T-helper 22 cell (primary cell): ENCODE data around the gene DNASE1L3.
"Not testable (repeated sequence)": the region's sequence is repeated elsewhere in the genome, so short reads cannot be mapped to it uniquely, and the experiment has no call there.

Experiments
- DNase-seq: peaks from one replicate; pipeline ENCODE4 v3.0.0-alpha.2; 2020; ENCODE audit warnings: low read depth

DNASE1L3 gene

GRCh38 chr3:58235970-58236369, 25.2 kb upstream of the DNASE1L3 start:
- no peak for DNase-seq

- no peak for DNase-seq
Observed at GRCh38 chr3:58234516-58234931, 23.8 kb upstream of the DNASE1L3 start.

GRCh38 chr3:58231666-58232065, 20.9 kb upstream of the DNASE1L3 start:
- DNase-seq, result no peak

GRCh38 chr3:58230876-58231552, 20.2 kb upstream of the DNASE1L3 start:
- DNase-seq, result no peak

GRCh38 chr3:58227933-58228332, 17.2 kb upstream of the DNASE1L3 start:
- DNase-seq, result not testable (repeated sequence)

- no peak for DNase-seq
Observed at GRCh38 chr3:58223855-58224254, 13.1 kb upstream of the DNASE1L3 start.

GRCh38 chr3:58222161-58222724, 11.5 kb upstream of the DNASE1L3 start:
- no peak for DNase-seq

- DNase-seq, result no peak
Observed at GRCh38 chr3:58218904-58219303, 8.1 kb upstream of the DNASE1L3 start.

GRCh38 chr3:58217209-58217811, 6.5 kb upstream of the DNASE1L3 start:
- no peak for DNase-seq

GRCh38 chr3:58216496-58217195, 5.9 kb upstream of the DNASE1L3 start:
- DNase-seq, result no peak

- DNase-seq, result no peak
Observed at GRCh38 chr3:58215317-58216025, 4.7 kb upstream of the DNASE1L3 start.

- DNase-seq, result no peak
Observed at GRCh38 chr3:58214484-58215316, 3.9 kb upstream of the DNASE1L3 start.

- no peak for DNase-seq
Observed at GRCh38 chr3:58209933-58210332, 839 bp downstream of the DNASE1L3 start.

GRCh38 chr3:58207954-58208353, 2.8 kb downstream of the DNASE1L3 start:
- no peak for DNase-seq

GRCh38 chr3:58206406-58207011, 4.3 kb downstream of the DNASE1L3 start:
- no peak for DNase-seq

GRCh38 chr3:58205981-58206380, 4.8 kb downstream of the DNASE1L3 start:
- DNase-seq, result no peak

GRCh38 chr3:58204720-58205119, 6.1 kb downstream of the DNASE1L3 start:
- no peak for DNase-seq

- DNase-seq, result no peak
Observed at GRCh38 chr3:58203541-58203940, 7.2 kb downstream of the DNASE1L3 start.

- DNase-seq, result no peak
Observed at GRCh38 chr3:58202917-58203360, 7.8 kb downstream of the DNASE1L3 start.

- not testable (repeated sequence) for DNase-seq
Observed at GRCh38 chr3:58201451-58201850, 9.3 kb downstream of the DNASE1L3 start.

- no peak for DNase-seq
Observed at GRCh38 chr3:58200846-58201355, 9.9 kb downstream of the DNASE1L3 start.
